Measurements from ENCODE around the gene CD300LD.

GRCh38 chr17:74639704-74640151, 47.6 kb upstream of the CD300LD start:
- no peak for TF ChIP-seq CTCF (IDR thresholded peaks at IDR 0.05)
- no peak for TF ChIP-seq POLR2A (IDR thresholded peaks at IDR 0.05; ENCODE audit: low read depth)
- TF ChIP-seq EP300 (IDR thresholded peaks at IDR 0.05) = no peak
